ENCODE results near the gene RTN4R. TPM values are rescaled to one million over a fixed set of nuclear protein-coding genes. Genes with fewer than 3 reads are reported as not detected.

Gene RTN4R
- total RNA-seq, 1 donor from 2014 or later: 10.5 TPM

DNA sequence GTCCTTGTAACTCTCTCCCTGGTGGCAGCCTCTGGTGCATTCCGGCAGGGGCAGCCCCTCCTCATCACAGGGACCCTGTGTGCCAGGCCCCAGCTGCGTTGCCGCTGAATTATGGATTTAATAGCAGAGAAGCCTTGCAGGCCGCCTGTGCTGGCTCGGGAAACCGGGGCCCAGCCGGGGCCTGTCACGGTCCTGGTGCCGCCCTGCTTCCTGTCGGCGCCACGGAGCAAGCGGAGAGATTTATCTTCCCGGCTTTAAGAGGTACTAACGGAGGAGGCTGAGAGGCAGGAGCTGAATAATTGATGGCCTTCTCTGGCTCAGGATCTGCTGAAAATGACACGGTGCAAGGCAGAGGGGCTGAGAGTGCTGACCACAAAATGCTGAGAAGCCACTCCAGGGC, 63.3 kb downstream of the RTN4R start:
- no peak for DNase-seq (ENCODE audit: low read depth)

- DNase-seq (ENCODE audit: low read depth): no peak
Observed at GRCh38 chr22:20204311-20204710, 63.8 kb downstream of the RTN4R start.

GRCh38 chr22:20203552-20204201, 64.4 kb downstream of the RTN4R start:
- DNase-seq (ENCODE audit: low read depth): no peak

- no peak for DNase-seq (ENCODE audit: low read depth)
Observed at GRCh38 chr22:20203142-20203551, 65.0 kb downstream of the RTN4R start.

- no peak for DNase-seq (ENCODE audit: low read depth)
Observed at GRCh38 chr22:20201837-20202392, 66.2 kb downstream of the RTN4R start.

GRCh38 chr22:20199906-20200305, 68.2 kb downstream of the RTN4R start:
- no peak for DNase-seq (ENCODE audit: low read depth)

GRCh38 chr22:20199413-20199842, 68.7 kb downstream of the RTN4R start:
- no peak for DNase-seq (ENCODE audit: low read depth)

DNA sequence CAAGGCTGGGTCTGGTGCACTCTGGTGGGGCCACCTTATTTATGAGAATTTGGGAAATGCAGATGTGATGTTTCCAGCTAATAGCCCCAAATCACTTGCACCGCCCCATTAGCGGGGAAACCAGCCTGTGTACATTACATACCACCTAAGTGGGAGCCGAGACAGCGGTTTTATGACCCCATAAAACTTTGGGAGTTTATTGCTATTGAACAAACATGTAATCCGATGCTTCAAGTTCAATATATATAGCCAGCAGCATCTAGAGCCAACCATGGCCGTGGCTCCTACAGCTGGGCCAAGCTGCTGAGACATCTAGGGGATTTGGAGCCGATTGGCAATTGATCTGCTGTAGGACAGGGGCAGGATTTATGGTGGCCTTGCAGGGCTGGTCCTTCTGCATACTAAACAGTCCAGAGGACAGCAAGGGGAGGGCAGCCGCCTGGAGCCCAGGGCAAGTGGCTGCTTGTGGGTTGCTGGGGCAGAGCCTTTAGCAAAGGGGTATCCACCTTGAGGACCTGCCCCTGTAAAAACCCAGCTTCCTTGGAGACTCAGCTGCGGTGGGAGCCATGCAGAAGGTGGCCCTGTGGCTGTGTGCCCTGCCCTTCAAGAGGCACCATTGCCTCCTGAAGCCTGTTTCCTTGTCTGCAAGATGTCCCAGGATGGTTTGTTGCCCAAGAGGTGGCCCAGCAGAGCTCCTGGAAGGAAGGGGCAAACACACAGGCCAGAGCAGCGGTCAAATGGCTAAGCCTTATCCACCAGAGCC, 69.4 kb downstream of the RTN4R start:
- DNase-seq (ENCODE audit: low read depth): no peak

- no peak for DNase-seq (ENCODE audit: low read depth)
Observed at GRCh38 chr22:20197407-20198030, 70.6 kb downstream of the RTN4R start.

DNA sequence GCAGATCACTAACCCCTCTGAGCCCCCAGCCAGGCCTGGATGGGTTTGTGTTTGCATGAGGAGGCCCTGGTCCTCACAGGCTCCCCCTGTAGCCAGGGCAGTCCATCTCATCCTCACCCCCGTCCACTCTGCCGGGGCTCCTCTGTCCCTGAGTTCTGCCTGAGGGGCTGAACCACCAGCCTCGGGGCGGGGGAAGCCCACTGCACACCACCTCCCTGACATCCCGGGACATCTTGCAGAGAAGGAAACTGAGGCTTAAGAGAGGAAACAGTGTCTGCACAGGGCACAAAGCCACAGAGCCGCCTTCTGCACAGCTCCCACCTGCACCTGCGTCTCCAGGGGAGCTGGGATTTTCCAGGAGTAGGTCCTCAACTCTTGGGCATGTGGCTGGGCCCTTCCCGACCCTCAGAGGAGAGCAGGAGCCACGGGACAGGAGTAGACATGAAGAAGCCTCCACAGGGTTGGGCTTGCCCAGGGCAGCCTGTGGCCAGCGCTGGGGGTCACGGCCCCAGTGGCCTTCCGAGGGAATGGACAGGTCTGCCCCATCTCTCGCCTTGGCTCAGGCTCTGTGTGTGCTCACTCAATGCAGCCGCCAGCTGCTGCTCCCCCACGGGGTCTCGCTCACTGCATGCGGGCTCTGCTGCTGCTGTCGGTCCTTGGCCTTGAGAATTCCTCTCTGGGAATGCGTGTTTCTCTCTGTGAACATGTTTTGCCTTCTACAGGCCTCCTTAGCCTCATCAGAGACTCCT, 71.8 kb downstream of the RTN4R start:
- no peak for DNase-seq (ENCODE audit: low read depth)

DNA sequence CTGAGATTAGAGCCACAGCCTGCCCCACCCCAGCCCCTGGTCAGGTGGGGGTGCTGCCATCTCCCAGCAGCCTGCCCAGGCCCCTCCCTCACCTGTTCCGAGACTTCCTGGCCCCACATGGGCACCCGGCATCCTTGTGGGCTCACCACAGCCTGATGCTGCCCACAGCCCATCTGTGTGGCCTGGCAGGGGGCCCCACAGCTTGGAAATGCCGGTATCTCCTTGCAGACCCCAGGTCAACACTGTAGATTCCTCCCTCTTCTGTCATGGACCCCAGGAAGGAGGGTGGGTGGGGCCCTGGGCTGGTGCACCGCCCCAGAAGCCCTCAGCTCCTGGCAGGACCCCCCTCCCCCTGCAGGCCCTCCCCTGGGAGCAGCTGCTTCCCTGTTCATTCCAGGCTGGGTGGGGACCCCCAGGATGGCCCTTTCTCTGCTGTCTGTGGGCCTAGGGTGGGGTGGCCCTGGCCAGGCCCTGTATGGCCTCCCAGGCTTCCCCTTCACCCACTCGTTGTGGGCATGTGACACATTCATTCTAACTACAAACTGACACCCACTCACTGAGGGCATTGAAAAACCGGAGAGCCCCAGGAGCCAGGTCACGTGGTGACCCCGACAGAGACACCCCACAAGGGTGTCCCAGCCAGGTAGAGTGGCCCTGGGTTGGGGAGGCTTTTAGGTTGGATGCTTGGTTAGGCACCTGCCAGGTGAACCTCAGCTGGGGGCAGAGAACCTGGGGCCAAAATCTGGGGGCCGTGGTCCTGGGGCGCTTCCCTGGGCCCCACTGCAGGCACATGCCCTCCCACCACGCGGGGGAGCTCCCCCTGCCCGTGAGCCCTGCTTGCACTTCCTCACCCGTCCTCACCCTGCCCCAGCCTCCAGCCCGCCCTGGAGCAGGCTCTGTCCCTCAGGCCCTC, 73.2 kb downstream of the RTN4R start:
- no peak for DNase-seq (ENCODE audit: low read depth)

DNA sequence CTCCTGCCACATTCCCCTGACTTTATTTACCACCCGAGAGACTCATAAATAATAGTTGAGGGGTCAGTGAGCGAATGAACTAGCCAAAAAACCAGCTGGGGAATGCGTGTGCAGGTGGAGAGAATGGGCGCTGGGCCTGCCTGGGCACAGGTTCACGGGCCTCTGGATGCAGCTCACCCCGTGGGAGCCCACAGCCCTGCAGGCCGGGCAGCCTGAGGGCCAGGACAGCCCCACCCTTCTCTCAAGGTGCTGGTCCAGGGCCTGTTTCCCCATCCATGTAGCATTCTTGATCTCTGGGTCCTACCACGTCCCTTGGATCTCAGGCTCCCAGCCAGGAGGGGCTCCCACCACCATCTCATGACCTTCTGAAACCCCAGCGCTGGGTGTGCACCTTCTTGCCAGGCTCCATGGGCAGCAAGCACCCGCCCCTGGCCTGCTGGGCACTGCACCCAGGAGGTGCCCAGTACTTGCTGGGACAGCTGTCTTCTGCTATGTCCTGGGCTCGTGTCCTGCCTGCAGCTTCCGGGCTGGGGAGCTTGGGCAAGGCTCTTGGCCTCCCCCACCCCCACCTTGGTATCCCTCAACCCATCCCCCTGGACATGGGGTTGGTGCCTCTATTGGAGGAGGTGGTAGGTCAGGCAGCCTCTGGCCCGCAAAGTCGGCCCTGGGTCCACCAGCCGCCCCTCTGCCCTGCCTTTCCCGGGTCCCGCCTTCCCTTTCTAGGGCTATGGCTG, 74.2 kb downstream of the RTN4R start:
- no peak for DNase-seq (ENCODE audit: low read depth)

DNA sequence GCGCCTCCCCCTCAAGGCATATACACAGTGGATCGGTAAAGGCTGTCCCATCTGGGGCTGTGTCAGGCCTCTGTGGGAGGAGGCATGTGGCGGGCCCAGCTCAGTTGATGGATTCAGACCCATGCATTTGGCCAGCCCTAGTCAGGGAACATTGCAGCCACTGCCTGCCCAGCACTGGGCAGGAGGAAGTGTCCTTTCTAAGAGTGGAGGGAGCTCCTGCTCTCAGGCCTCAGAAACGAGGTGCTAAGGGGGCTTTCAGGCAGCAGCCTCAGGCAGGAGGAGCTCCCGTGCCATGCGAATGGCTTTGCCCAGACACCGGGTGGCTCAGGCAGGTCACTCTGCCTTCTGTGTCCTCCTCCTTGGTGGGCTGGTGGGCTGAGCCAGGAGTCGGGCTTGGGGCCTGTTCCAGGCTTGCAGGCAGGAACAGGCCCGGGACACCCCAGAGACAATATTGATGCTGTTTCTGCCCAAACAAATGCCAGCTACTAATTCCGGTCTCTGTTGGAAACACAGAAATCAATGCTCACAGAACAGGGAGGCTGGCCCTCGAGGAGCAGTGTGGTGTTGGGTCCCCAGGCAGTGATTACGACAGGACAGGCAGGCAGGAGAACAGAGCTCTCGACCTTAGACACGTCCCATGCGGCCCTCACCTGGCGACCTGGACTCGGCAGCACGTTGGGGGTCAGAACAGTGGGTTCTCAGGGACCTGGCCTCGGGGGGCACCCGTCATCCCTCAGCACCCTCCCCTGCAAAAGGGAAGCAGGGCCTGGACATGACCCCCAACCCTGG, 75.0 kb downstream of the RTN4R start:
- no peak for DNase-seq (ENCODE audit: low read depth)

DNA sequence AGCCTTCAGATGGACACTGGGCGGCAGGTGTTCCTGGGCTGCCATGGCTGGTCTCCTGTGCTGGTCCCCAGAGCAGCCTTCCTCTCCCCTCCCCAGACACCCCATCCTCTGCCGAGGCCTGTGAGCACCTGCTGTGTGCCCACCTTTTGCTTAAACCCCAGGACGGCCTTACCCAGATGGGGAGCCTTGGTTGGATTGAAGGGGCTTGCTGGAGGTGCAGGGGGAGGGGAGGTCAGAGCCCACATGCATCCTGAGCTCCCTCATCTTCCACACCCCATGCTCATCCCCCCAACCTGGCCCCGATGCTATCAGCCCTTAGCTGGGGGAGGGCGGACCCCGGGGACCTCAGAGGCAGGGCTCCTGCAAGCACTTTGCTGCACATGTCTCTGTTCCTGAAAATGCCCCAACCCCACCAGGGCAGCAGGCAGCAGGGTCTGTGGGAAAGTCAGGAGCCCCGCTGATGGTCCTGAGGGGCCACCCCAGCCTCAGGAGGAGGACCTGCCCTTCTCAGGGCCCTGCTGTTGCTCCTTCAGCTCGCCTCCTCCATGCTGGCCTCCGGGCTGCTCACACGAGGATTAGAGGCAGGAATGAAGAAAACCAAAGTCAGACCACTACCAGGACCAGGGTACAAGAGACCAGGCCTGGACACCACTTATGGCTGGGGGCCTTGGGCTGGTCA, 75.7 kb downstream of the RTN4R start:
- DNase-seq (ENCODE audit: low read depth): no peak

DNA sequence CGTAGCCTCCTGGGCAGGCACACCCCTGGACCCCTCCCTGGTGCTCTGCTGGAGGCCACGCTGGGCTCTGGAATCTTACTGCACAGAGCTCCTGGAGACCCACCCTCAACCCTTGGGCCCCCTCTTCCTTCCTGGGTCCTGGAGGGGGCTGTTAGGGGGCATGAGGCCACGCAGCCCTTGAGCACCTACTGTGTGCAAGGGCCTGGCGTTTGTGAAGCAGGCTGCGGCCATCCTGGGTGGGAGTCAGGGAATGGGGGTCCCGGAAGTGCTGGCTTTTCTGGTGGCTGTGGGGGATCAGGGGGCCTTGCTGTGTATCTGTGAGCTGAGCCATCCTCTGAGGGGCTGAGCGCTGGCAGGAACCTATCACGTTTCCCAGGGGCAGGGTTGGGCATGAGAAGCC, 76.3 kb downstream of the RTN4R start:
- DNase-seq (ENCODE audit: low read depth): no peak

Measured in myocyte (in vitro differentiated cells).